Peyer's patch (tissue), 4 donors: ENCODE data around the gene ZC3H12D.

ENCODE experiments used
- CTCF ChIP-seq, 6 experiments: fragments of 450-650 bp in 4 of 6; fragments of 200-600 bp in 2 of 6; sonication (generic) in 1 of 6; IDR thresholded peaks; one replicate each; pipeline ENCODE4 v1.5.1; 2017 to 2019; ENCODE audit warnings: antibody characterized with exemption in 6 of 6, mild to moderate bottlenecking in 3 of 6, moderate library complexity in 1 of 6
- POLR2A ChIP-seq, 2 donors: fragments of 450-650 bp; IDR thresholded peaks; one replicate each; pipeline ENCODE4 v1.5.1; 2017; ENCODE audit warnings: antibody characterized with exemption in 2 of 2, mild to moderate bottlenecking in 2 of 2, moderate library complexity in 2 of 2

- TF ChIP-seq CTCF (IDR thresholded peaks at IDR 0.05): no peak
- TF ChIP-seq POLR2A (IDR thresholded peaks at IDR 0.05): no peak
Observed at GRCh38 chr6:149503276-149503675, 18.5 kb upstream of the ZC3H12D start.
